ENCODE data around the gene CD101. TPM values are rescaled to one million over a fixed set of nuclear protein-coding genes. Genes with fewer than 3 reads are reported as not detected.

Gene CD101
- polyA plus RNA-seq, 1 donor from 2014 or later: 1.8 TPM

- Mint-ChIP-seq H3K36me3 (no peaks in the 10 kb centered on the region), H3K9me3 (no peaks in the 10 kb centered on the region), H3K4me3 (no peak overlapping the region), H3K4me1 (no peaks in the 10 kb centered on the region), H3K27ac (no peak overlapping the region), H3K27me3 (no peaks in the 10 kb centered on the region)
Observed at GRCh38 chr1:117020526-117021156, 19.1 kb downstream of the CD101 start.

GRCh38 chr1:117022114-117022513 lies 20.6 kb downstream of the CD101 start:
- Mint-ChIP-seq H3K4me1 (no peaks in the 10 kb centered on the region), H3K27ac (no peak overlapping the region), H3K27me3 (no peaks in the 10 kb centered on the region), H3K4me3 (no peak overlapping the region), H3K9me3 (no peaks in the 10 kb centered on the region), H3K36me3 (no peaks in the 10 kb centered on the region)

GRCh38 chr1:117025568-117025967 lies 24.0 kb downstream of the CD101 start:
- Mint-ChIP-seq H3K4me1 (no peaks in the 10 kb centered on the region), H3K27ac (no peak overlapping the region), H3K27me3 (no peaks in the 10 kb centered on the region), H3K36me3 (no peaks in the 10 kb centered on the region), H3K4me3 (no peak overlapping the region), H3K9me3 (no peaks in the 10 kb centered on the region)

- H3K4me3 Mint-ChIP-seq: no peak overlapping the region
- no peaks in the 10 kb centered on the region for H3K36me3 Mint-ChIP-seq
Observed at GRCh38 chr1:117026361-117026760, 24.8 kb downstream of the CD101 start.

GRCh38 chr1:117029685-117030084 lies 28.1 kb downstream of the CD101 start:
- Mint-ChIP-seq H3K4me1 (no peaks in the 10 kb centered on the region), H3K9me3 (no peaks in the 10 kb centered on the region), H3K36me3 (no peaks in the 10 kb centered on the region), H3K27ac (no peak overlapping the region), H3K27me3 (no peaks in the 10 kb centered on the region), H3K4me3 (no peak overlapping the region)

More at GRCh38 chr1:117026361-117026760, 24.8 kb downstream of the CD101 start:
- Mint-ChIP-seq H3K9me3 (no peaks in the 10 kb centered on the region), H3K27me3 (no peaks in the 10 kb centered on the region), H3K27ac (no peak overlapping the region), H3K4me1 (no peaks in the 10 kb centered on the region)

GRCh38 chr1:117030271-117030877 lies 28.8 kb downstream of the CD101 start:
- no peaks in the 10 kb centered on the region for H3K4me1 Mint-ChIP-seq
- H3K4me3 Mint-ChIP-seq: no peak overlapping the region

GRCh38 chr1:117032266-117032665 lies 30.7 kb downstream of the CD101 start:
- H3K27ac Mint-ChIP-seq: no peak overlapping the region
- no peaks in the 10 kb centered on the region for H3K9me3 Mint-ChIP-seq
- no peaks in the 10 kb centered on the region for H3K4me1 Mint-ChIP-seq
- no peak overlapping the region for H3K4me3 Mint-ChIP-seq
- no peaks in the 10 kb centered on the region for H3K36me3 Mint-ChIP-seq
- no peaks in the 10 kb centered on the region for H3K27me3 Mint-ChIP-seq

More at GRCh38 chr1:117030271-117030877, 28.8 kb downstream of the CD101 start:
- Mint-ChIP-seq H3K36me3 (no peaks in the 10 kb centered on the region), H3K9me3 (no peaks in the 10 kb centered on the region), H3K27ac (no peak overlapping the region), H3K27me3 (no peaks in the 10 kb centered on the region)

GRCh38 chr1:117032681-117033539 lies 31.4 kb downstream of the CD101 start:
- H3K4me3 Mint-ChIP-seq: no peak overlapping the region
- H3K27me3 Mint-ChIP-seq: no peaks in the 10 kb centered on the region
- no peaks in the 10 kb centered on the region for H3K36me3 Mint-ChIP-seq
- H3K9me3 Mint-ChIP-seq: no peaks in the 10 kb centered on the region
- H3K27ac Mint-ChIP-seq: no peak overlapping the region
- no peaks in the 10 kb centered on the region for H3K4me1 Mint-ChIP-seq

- Mint-ChIP-seq H3K27ac (no peak overlapping the region), H3K27me3 (peaks cover 3% of the 10 kb centered on the region), H3K4me3 (no peak overlapping the region), H3K9me3 (no peaks in the 10 kb centered on the region), H3K4me1 (no peaks in the 10 kb centered on the region), H3K36me3 (peaks cover 4% of the 10 kb centered on the region)
Observed at GRCh38 chr1:117033772-117034171, 32.2 kb downstream of the CD101 start.

GRCh38 chr1:117034791-117035290 lies 33.3 kb downstream of the CD101 start:
- Mint-ChIP-seq H3K36me3 (peaks cover 4% of the 10 kb centered on the region), H3K4me3 (peak overlapping the region in 1 of 4 donors; percentile 42), H3K27ac (no peak overlapping the region)

GRCh38 chr1:117036018-117036461 lies 34.5 kb downstream of the CD101 start:
- Mint-ChIP-seq H3K4me1 (no peaks in the 10 kb centered on the region), H3K27me3 (peaks cover 3% of the 10 kb centered on the region), H3K4me3 (no peak overlapping the region), H3K27ac (no peak overlapping the region), H3K36me3 (peaks cover 4% of the 10 kb centered on the region), H3K9me3 (no peaks in the 10 kb centered on the region)

More at GRCh38 chr1:117034791-117035290, 33.3 kb downstream of the CD101 start:
- Mint-ChIP-seq H3K9me3 (no peaks in the 10 kb centered on the region), H3K4me1 (no peaks in the 10 kb centered on the region), H3K27me3 (peaks cover 3% of the 10 kb centered on the region)

- Mint-ChIP-seq H3K36me3 (peaks cover 6% of the 10 kb centered on the region), H3K4me1 (no peaks in the 10 kb centered on the region), H3K4me3 (no peak overlapping the region), H3K27ac (no peak overlapping the region), H3K27me3 (peaks cover 3% of the 10 kb centered on the region), H3K9me3 (no peaks in the 10 kb centered on the region)
Observed at GRCh38 chr1:117037802-117038201, 36.2 kb downstream of the CD101 start.

- Mint-ChIP-seq H3K27me3 (peaks cover 3% of the 10 kb centered on the region), H3K27ac (no peak overlapping the region), H3K9me3 (no peaks in the 10 kb centered on the region), H3K4me1 (no peaks in the 10 kb centered on the region), H3K4me3 (no peak overlapping the region), H3K36me3 (peaks cover 6% of the 10 kb centered on the region)
Observed at GRCh38 chr1:117038236-117038635, 36.7 kb downstream of the CD101 start.

GRCh38 chr1:117044217-117044616 lies 42.7 kb downstream of the CD101 start:
- Mint-ChIP-seq H3K9me3 (no peaks in the 10 kb centered on the region), H3K27me3 (no peaks in the 10 kb centered on the region), H3K27ac (no peak overlapping the region), H3K36me3 (peaks cover 4% of the 10 kb centered on the region), H3K4me3 (no peak overlapping the region), H3K4me1 (peaks cover 8 to 13% (median 8%) of the 10 kb centered on the region in 3 donors)

GRCh38 chr1:117045644-117046043 lies 44.1 kb downstream of the CD101 start:
- H3K27ac Mint-ChIP-seq: no peak overlapping the region
- H3K4me3 Mint-ChIP-seq: no peak overlapping the region
- H3K4me1 Mint-ChIP-seq: peaks cover 19 to 22% (median 21%) of the 10 kb centered on the region in 3 donors
- H3K36me3 Mint-ChIP-seq: peaks cover 5% of the 10 kb centered on the region
- H3K9me3 Mint-ChIP-seq: no peaks in the 10 kb centered on the region
- no peaks in the 10 kb centered on the region for H3K27me3 Mint-ChIP-seq

Data from IgD-negative memory B cell (primary cell).